Activated B cell treated with CpG ODN at 0.5 μM for 24 hours (primary cell): ENCODE measurements around the gene DNAH9. TPM values are rescaled to one million over a fixed set of nuclear protein-coding genes. Genes with fewer than 3 reads are reported as not detected.
A peak's percentile ranks its signal among the peaks of the same experiment; 100 is the strongest.

ENCODE experiments used
- ATAC-seq: fragments of 200-7000 bp; cut with Tn5 transposase; one replicate; pipeline ENCODE4 v1.10.0; 2021; ENCODE audit warnings: low read depth, mild to moderate bottlenecking, moderate library complexity
- CTCF ChIA-PET: fragments of 350-600 bp; sonication (Branson Sonifier 250); formaldehyde crosslinking; loops from one replicate; lab custom pipeline; 2021; ENCODE audit warnings: antibody characterized with exemption; lab: Charles Lee
- POLR2A ChIA-PET: fragments of 350-600 bp; sonication (Branson Sonifier 250); formaldehyde crosslinking; loops from one replicate; lab custom pipeline; 2021; ENCODE audit warnings: antibody characterized with exemption; lab: Charles Lee
- DNase-seq: peaks from one replicate; pipeline ENCODE4 v3.0.0; 2022
- H3K27ac Mint-ChIP-seq: one replicate; pipeline ENCODE4 v1.8.0; 2020; ENCODE audit warnings: mixed read lengths
- H3K27me3 Mint-ChIP-seq: one replicate; pipeline ENCODE4 v1.8.0; 2021; ENCODE audit warnings: mixed read lengths
- H3K36me3 Mint-ChIP-seq: one replicate; pipeline ENCODE4 v1.8.0; 2021; ENCODE audit warnings: low read depth, mixed read lengths
- H3K4me1 Mint-ChIP-seq: one replicate; pipeline ENCODE4 v1.8.0; 2021; ENCODE audit warnings: mixed read lengths
- H3K4me3 Mint-ChIP-seq: one replicate; pipeline ENCODE4 v1.8.0; 2020; ENCODE audit warnings: mild to moderate bottlenecking, mixed read lengths
- H3K9me3 Mint-ChIP-seq: one replicate; pipeline ENCODE4 v1.8.0; 2020; ENCODE audit warnings: mixed read lengths
- CTCF ChIP-seq: fragments of 200-600 bp; IDR thresholded peaks from one replicate; pipeline ENCODE4 v1.8.0; 2022; ENCODE audit warnings: antibody characterized with exemption, mild to moderate bottlenecking
- intact Hi-C: fragments of 100-400 bp; cut with micrococcal nuclease; formaldehyde crosslinking; loops from one replicate; pipeline ENCODE4 v1.15.1; 2024
- total RNA-seq: library from RNA; stranded (reverse); gene quantifications from 2 replicates; pipeline ENCODE4 v1.2.3, GENCODE V29; 2022

Gene DNAH9
- total RNA-seq, 1 donor from 2014 or later = not detected

- ATAC-seq (no peak), DNase-seq (no peak)
- Mint-ChIP-seq H3K9me3 (peaks cover 10% of the 10 kb centered on the region), H3K27ac (no peak overlapping the region), H3K36me3 (no peaks in the 10 kb centered on the region), H3K4me1 (no peaks in the 10 kb centered on the region), H3K4me3 (no peak overlapping the region), H3K27me3 (no peaks in the 10 kb centered on the region)
- POLR2A ChIA-PET = no interaction called here
- CTCF ChIA-PET = no interaction called here
- intact Hi-C loops = no loop called here
- TF ChIP-seq CTCF = no peak
Observed at GRCh38 chr17:11908711-11909146, 310.5 kb downstream of the DNAH9 start.

- no peak for ATAC-seq
- CTCF ChIA-PET = no interaction called here
- H3K36me3 Mint-ChIP-seq = no peaks in the 10 kb centered on the region
Observed at GRCh38 chr17:11909348-11909747, 311.1 kb downstream of the DNAH9 start.

GRCh38 chr17:11916091-11916490 is 317.8 kb downstream of the DNAH9 start:
- no peak for TF ChIP-seq CTCF
- DNase-seq (no peak), ATAC-seq (no peak)
- POLR2A ChIA-PET = no interaction called here
- Mint-ChIP-seq H3K9me3 (peaks cover 17% of the 10 kb centered on the region), H3K27ac (no peak overlapping the region), H3K36me3 (no peaks in the 10 kb centered on the region), H3K4me3 (no peak overlapping the region), H3K4me1 (peaks cover 21% of the 10 kb centered on the region), H3K27me3 (no peaks in the 10 kb centered on the region)
- intact Hi-C loops = no loop called here
- CTCF ChIA-PET = no interaction called here

More at GRCh38 chr17:11909348-11909747, 311.1 kb downstream of the DNAH9 start:
- TF ChIP-seq CTCF = no peak
- DNase-seq = no peak
- Mint-ChIP-seq H3K4me1 (no peaks in the 10 kb centered on the region), H3K27me3 (no peaks in the 10 kb centered on the region), H3K4me3 (no peak overlapping the region), H3K9me3 (peaks cover 10% of the 10 kb centered on the region), H3K27ac (no peak overlapping the region)
- POLR2A ChIA-PET = no interaction called here
- intact Hi-C loops = no loop called here

GRCh38 chr17:11917415-11917814 is 319.1 kb downstream of the DNAH9 start:
- ATAC-seq = no peak
- ChIA-PET POLR2A (no interaction called here), CTCF (no interaction called here)
- peak overlapping the region; percentile 4 for H3K27ac Mint-ChIP-seq
- peaks cover 12% of the 10 kb centered on the region for H3K9me3 Mint-ChIP-seq
- DNase-seq = no peak
- intact Hi-C loops = no loop called here
- peaks cover 22% of the 10 kb centered on the region for H3K4me1 Mint-ChIP-seq
- H3K4me3 Mint-ChIP-seq = peak overlapping the region; percentile 8
- no peaks in the 10 kb centered on the region for H3K36me3 Mint-ChIP-seq
- TF ChIP-seq CTCF = no peak
- no peaks in the 10 kb centered on the region for H3K27me3 Mint-ChIP-seq

GRCh38 chr17:11921296-11921695 is 323.0 kb downstream of the DNAH9 start:
- H3K9me3 Mint-ChIP-seq = peaks cover 7% of the 10 kb centered on the region
- TF ChIP-seq CTCF = no peak
- no peak overlapping the region for H3K4me3 Mint-ChIP-seq
- peaks cover 3% of the 10 kb centered on the region for H3K27me3 Mint-ChIP-seq
- no peaks in the 10 kb centered on the region for H3K36me3 Mint-ChIP-seq
- intact Hi-C loops = no loop called here
- no peak for DNase-seq
- ChIA-PET POLR2A (no interaction called here), CTCF (no interaction called here)
- H3K27ac Mint-ChIP-seq = no peak overlapping the region
- H3K4me1 Mint-ChIP-seq = peaks cover 21% of the 10 kb centered on the region
- ATAC-seq = no peak
